Activated naive CD4-positive, alpha-beta T cell treated with anti-CD3 and anti-CD28 coated beads, Interleukin-2, amount 10 ng/mL, durations not matched to agents 7 days and 5 days (primary cell): Measurements from ENCODE around the gene APLN.

ENCODE experiments used
- CTCF ChIA-PET: fragments of 350-600 bp; sonication (Branson Sonifier 250); formaldehyde crosslinking; loops from one replicate; lab custom pipeline; 2021; ENCODE audit warnings: antibody characterized with exemption; lab: Charles Lee
- DNase-seq: peaks from one replicate; pipeline ENCODE4 v3.0.0-alpha.2; 2020
- H3K27ac Mint-ChIP-seq: one replicate; pipeline ENCODE4 v1.8.0; 2021; ENCODE audit warnings: mild to moderate bottlenecking, moderate library complexity, mixed read lengths
- H3K27me3 Mint-ChIP-seq: one replicate; pipeline ENCODE4 v1.8.0; 2021; ENCODE audit warnings: mild to moderate bottlenecking, mixed read lengths
- H3K36me3 Mint-ChIP-seq: one replicate; pipeline ENCODE4 v1.8.0; 2021; ENCODE audit warnings: mixed read lengths
- H3K4me1 Mint-ChIP-seq: one replicate; pipeline ENCODE4 v1.8.0; 2021; ENCODE audit warnings: mixed read lengths
- H3K4me3 Mint-ChIP-seq: one replicate; pipeline ENCODE4 v1.8.0; 2021; ENCODE audit warnings: mild to moderate bottlenecking, moderate library complexity, mixed read lengths
- H3K9me3 Mint-ChIP-seq: one replicate; pipeline ENCODE4 v1.8.0; 2021; ENCODE audit warnings: mixed read lengths

APLN gene

DNA sequence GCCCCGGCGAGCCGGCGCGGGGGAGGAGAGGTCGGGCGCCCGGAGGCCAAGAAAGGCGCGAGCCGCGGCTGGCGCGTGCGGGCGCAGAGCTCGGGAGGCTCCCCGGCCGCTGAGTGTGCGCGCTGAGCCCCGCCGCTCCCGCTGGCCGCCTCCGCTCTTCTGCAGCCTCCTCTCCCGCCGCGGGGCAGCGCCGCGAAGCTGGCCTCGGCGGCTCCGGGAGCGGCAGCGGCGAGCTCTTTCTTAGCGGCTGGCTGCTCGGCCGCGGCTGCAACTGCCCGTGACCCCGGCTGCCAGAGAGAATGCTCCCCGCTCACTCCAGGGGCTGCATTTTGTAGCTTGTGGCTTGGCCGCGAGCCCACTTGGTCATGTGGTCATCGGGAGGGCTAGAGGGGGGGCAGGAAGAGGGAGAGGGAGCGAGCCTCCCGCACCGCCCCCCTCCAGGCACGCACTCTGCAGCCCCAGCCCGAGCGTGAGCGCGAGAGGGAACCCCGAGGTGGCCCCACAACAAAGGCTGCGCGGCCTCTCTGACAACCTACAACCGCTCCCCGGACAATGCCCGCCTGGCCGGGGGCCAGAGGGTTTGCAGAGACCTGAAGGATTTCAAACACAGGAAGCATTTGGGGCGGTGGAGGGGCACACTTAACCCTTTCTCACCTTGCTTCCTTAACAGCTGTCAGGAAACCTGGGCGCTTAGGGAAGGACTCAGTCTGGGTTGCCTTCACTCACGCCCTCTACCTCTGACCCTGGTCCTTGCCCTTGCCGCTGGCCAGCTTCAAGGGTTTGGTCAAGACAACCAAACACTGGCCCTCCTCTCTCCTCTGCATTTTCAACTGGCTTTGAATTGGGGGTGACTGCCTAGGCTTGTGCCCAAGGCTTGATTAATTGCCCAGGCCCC is at the start of gene APLN:
TSS of gene APLN (minus strand) at position 305 of the 895 bp plus-strand sequence. CDS start 326 bp downstream, outside the sequence.
- peaks cover 14% of the 10 kb centered on the region for H3K4me1 Mint-ChIP-seq
- CTCF ChIA-PET, result interaction anchor here (1.0 to 4.2 kb wide), 10 partner anchors 18 to 270 kb away, joined by 3 to 24 read pairs (median 4); no protein-coding TSS in a partner anchor

GRCh38 chrX:129704491-129704890 is 49.7 kb upstream of the APLN start:
- CTCF ChIA-PET, result no interaction called here
- Mint-ChIP-seq H3K27me3 (no peaks in the 10 kb centered on the region), H3K4me1 (no peaks in the 10 kb centered on the region), H3K9me3 (peaks cover 5% of the 10 kb centered on the region), H3K27ac (no peak overlapping the region), H3K36me3 (no peaks in the 10 kb centered on the region), H3K4me3 (no peak overlapping the region)
- DNase-seq, result no peak

More for the DNA sequence above, at the start of gene APLN:
- DNase-seq, result peak; percentile 35
- H3K36me3 Mint-ChIP-seq, result no peaks in the 10 kb centered on the region
- peak within 1 kb of the TSS; percentile 66 for H3K4me3 Mint-ChIP-seq
- H3K27ac Mint-ChIP-seq, result no peak within 1 kb of the TSS
- H3K27me3 Mint-ChIP-seq, result peaks cover 57% of the 10 kb centered on the region
- no peaks in the 10 kb centered on the region for H3K9me3 Mint-ChIP-seq

- Mint-ChIP-seq H3K27me3 (peaks cover 6% of the 10 kb centered on the region), H3K9me3 (no peaks in the 10 kb centered on the region), H3K4me3 (no peak overlapping the region), H3K36me3 (no peaks in the 10 kb centered on the region), H3K4me1 (no peaks in the 10 kb centered on the region), H3K27ac (no peak overlapping the region)
- DNase-seq, result no peak
- CTCF ChIA-PET, result no interaction called here
These were observed 46.9 kb upstream of the APLN start for GRCh38 chrX:129701624-129702069.

DNA sequence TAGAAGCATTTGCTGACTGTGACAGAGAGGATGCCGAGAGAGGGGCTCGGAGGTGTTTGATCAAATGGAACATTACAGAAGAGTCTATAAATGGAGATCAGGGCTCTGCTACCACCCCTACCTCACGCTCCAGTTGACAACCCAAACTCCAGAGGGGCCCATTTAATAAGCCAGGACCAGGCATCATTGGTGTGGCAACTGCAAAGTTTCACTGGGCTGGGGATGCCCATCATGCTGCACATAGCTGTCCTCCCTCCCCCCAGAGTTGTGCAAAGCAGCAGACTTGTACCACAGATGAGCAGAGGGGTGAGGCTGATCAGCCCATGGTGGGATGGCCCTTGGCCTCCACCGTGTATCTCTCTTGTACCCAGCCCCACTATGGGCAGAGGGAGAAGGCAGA is 45.8 kb upstream of the APLN start:
- CTCF ChIA-PET, result interaction anchor here (0.6 kb wide), 1 partner anchor 362 kb away, joined by 3 read pairs; no protein-coding TSS in a partner anchor
- Mint-ChIP-seq H3K4me1 (no peaks in the 10 kb centered on the region), H3K27ac (no peak overlapping the region), H3K36me3 (no peaks in the 10 kb centered on the region), H3K9me3 (no peaks in the 10 kb centered on the region), H3K4me3 (no peak overlapping the region), H3K27me3 (peaks cover 10% of the 10 kb centered on the region)
- no peak for DNase-seq

DNA sequence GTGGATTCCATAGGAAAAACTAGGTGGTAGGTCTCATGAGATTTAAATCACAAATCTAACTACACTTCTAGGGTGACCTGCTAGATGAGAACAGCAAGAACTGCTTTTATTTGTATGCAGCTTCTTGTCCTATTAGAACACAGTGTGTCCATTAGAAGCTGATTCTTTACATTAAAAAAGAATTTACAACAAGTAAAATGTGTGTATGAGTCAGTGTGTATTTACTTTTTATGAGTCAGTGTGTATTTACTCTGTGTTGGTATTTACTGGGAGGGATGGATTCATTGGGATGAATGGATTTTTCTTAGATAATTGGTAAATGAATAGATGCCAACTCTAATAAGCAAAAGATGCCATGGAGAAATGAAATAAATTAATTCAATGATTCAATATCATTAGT is 43.4 kb upstream of the APLN start:
- Mint-ChIP-seq H3K9me3 (no peaks in the 10 kb centered on the region), H3K27me3 (peaks cover 11% of the 10 kb centered on the region), H3K4me1 (no peaks in the 10 kb centered on the region), H3K4me3 (no peak overlapping the region), H3K36me3 (no peaks in the 10 kb centered on the region), H3K27ac (no peak overlapping the region)
- CTCF ChIA-PET, result interaction anchor here (1.0 kb wide), 1 partner anchor 19 kb away, joined by 4 read pairs; no protein-coding TSS in a partner anchor
- no peak for DNase-seq

DNA sequence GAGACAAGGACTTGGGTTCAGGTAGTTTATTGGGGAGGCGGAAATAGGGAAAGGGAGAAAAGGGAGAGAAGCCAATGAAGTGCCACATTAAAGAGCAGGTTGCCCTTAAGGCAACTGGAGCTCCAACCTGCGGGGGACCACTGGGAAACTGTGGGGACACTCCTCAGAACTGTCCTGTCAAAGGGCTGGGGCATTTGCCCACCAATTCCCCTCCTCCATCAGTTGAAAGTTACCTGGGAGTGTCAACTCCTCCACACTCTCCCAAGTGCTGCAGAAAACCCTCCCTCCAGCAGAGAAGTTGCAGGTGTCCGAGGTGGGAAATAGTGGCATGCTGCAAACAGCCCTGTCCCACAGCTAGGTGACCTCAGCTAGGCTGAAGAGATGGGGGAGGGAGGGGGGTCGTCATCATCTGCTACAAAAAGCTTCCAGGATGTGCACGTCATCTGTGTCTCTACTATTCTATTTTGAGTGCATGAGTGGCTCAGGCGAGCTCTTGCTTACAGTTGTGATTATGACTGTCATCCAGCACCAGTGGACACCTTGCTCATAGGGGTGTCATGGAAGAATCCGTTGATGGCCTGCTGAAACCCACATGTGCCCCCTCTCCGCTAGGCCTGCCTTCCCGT is 42.6 kb upstream of the APLN start:
- no peaks in the 10 kb centered on the region for H3K4me1 Mint-ChIP-seq
- H3K27me3 Mint-ChIP-seq, result peaks cover 11% of the 10 kb centered on the region
- H3K27ac Mint-ChIP-seq, result no peak overlapping the region
- no peak for DNase-seq
- H3K36me3 Mint-ChIP-seq, result no peaks in the 10 kb centered on the region
- no peak overlapping the region for H3K4me3 Mint-ChIP-seq
- CTCF ChIA-PET, result interaction anchor here (1.0 kb wide), 1 partner anchor 18 kb away, joined by 4 read pairs; no protein-coding TSS in a partner anchor
- H3K9me3 Mint-ChIP-seq, result no peaks in the 10 kb centered on the region

- no peaks in the 10 kb centered on the region for H3K9me3 Mint-ChIP-seq
- H3K36me3 Mint-ChIP-seq, result no peaks in the 10 kb centered on the region
- H3K27me3 Mint-ChIP-seq, result peaks cover 11% of the 10 kb centered on the region
- no peak for DNase-seq
- CTCF ChIA-PET, result no interaction called here
- H3K27ac Mint-ChIP-seq, result no peak overlapping the region
- H3K4me1 Mint-ChIP-seq, result no peaks in the 10 kb centered on the region
- no peak overlapping the region for H3K4me3 Mint-ChIP-seq
These were observed 41.9 kb upstream of the APLN start for GRCh38 chrX:129696463-129697155.

GRCh38 chrX:129695937-129696336 is 41.2 kb upstream of the APLN start:
- H3K4me1 Mint-ChIP-seq, result no peaks in the 10 kb centered on the region
- H3K27me3 Mint-ChIP-seq, result peaks cover 11% of the 10 kb centered on the region
- no peaks in the 10 kb centered on the region for H3K36me3 Mint-ChIP-seq
- no peak for DNase-seq
- CTCF ChIA-PET, result no interaction called here
- H3K9me3 Mint-ChIP-seq, result no peaks in the 10 kb centered on the region
- H3K27ac Mint-ChIP-seq, result no peak overlapping the region
- no peak overlapping the region for H3K4me3 Mint-ChIP-seq

- H3K9me3 Mint-ChIP-seq, result no peaks in the 10 kb centered on the region
- H3K36me3 Mint-ChIP-seq, result no peaks in the 10 kb centered on the region
- no peak overlapping the region for H3K27ac Mint-ChIP-seq
- no peak for DNase-seq
- H3K27me3 Mint-ChIP-seq, result peaks cover 11% of the 10 kb centered on the region
- H3K4me1 Mint-ChIP-seq, result no peaks in the 10 kb centered on the region
- CTCF ChIA-PET, result no interaction called here
- H3K4me3 Mint-ChIP-seq, result no peak overlapping the region
These were observed 40.8 kb upstream of the APLN start for GRCh38 chrX:129695535-129695934.

DNA sequence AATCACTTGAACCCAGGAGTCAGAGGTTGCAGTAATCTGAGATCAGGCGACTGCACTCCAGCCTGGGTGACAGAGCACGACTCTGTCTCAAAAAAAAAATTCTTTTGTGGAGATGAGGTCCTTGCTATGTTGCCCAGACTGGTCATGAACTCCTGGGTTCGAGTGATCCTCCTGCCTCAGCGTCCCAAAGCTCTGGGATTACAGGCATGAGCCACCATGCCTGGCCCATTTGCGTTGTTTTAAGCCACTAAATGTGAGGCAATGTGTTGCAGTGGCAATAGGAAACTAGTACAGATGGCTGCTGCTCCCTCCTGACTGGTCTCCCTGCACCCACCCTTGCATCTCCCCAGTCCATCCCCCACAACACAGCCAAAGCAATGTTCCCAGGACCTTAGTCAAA is 40.0 kb upstream of the APLN start:
- Mint-ChIP-seq H3K27ac (no peak overlapping the region), H3K4me1 (no peaks in the 10 kb centered on the region), H3K4me3 (no peak overlapping the region), H3K9me3 (no peaks in the 10 kb centered on the region), H3K36me3 (no peaks in the 10 kb centered on the region), H3K27me3 (peaks cover 11% of the 10 kb centered on the region)
- DNase-seq, result no peak
- CTCF ChIA-PET, result no interaction called here

- CTCF ChIA-PET, result no interaction called here
- peaks cover 11% of the 10 kb centered on the region for H3K27me3 Mint-ChIP-seq
- H3K36me3 Mint-ChIP-seq, result no peaks in the 10 kb centered on the region
- H3K4me3 Mint-ChIP-seq, result no peak overlapping the region
- no peak for DNase-seq
- no peaks in the 10 kb centered on the region for H3K4me1 Mint-ChIP-seq
- H3K27ac Mint-ChIP-seq, result no peak overlapping the region
- H3K9me3 Mint-ChIP-seq, result no peaks in the 10 kb centered on the region
These were observed 38.6 kb upstream of the APLN start for GRCh38 chrX:129693354-129693753.

- no peak for DNase-seq
- H3K9me3 Mint-ChIP-seq, result no peaks in the 10 kb centered on the region
- H3K27ac Mint-ChIP-seq, result no peak overlapping the region
- no peaks in the 10 kb centered on the region for H3K27me3 Mint-ChIP-seq
- no peak overlapping the region for H3K4me3 Mint-ChIP-seq
- no peaks in the 10 kb centered on the region for H3K36me3 Mint-ChIP-seq
- H3K4me1 Mint-ChIP-seq, result no peaks in the 10 kb centered on the region
- CTCF ChIA-PET, result no interaction called here
These were observed 35.7 kb upstream of the APLN start for GRCh38 chrX:129690435-129690834.

GRCh38 chrX:129689796-129690195 is 35.0 kb upstream of the APLN start:
- H3K27me3 Mint-ChIP-seq, result no peaks in the 10 kb centered on the region
- H3K27ac Mint-ChIP-seq, result no peak overlapping the region
- H3K9me3 Mint-ChIP-seq, result no peaks in the 10 kb centered on the region
- no peaks in the 10 kb centered on the region for H3K36me3 Mint-ChIP-seq
- H3K4me1 Mint-ChIP-seq, result no peaks in the 10 kb centered on the region
- CTCF ChIA-PET, result interaction anchor here (1.4 kb wide), 1 partner anchor 52 kb away, joined by 3 read pairs; no protein-coding TSS in a partner anchor
- H3K4me3 Mint-ChIP-seq, result no peak overlapping the region
- DNase-seq, result no peak

DNA sequence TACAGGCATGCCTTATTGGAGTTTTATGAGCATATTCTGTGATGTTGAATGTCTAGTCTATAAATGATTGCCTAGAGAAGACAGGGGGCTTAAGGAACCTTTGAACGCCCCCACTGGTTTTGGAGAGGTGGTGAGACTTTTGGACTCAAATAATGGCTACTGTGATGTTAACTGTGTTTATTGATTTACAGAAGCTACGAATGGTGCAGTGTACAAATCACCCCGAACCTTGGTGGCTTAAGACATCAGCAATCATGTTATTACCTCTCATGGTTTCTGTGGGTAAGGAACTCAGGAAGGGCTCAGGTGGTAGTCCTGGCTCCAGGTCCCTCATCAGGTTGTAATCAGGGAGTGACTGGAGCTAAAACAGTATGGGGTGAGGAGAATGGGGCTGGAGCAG is 33.3 kb upstream of the APLN start:
- Mint-ChIP-seq H3K27ac (no peak overlapping the region), H3K27me3 (no peaks in the 10 kb centered on the region), H3K36me3 (no peaks in the 10 kb centered on the region), H3K4me1 (no peaks in the 10 kb centered on the region), H3K4me3 (no peak overlapping the region), H3K9me3 (no peaks in the 10 kb centered on the region)
- no peak for DNase-seq
- CTCF ChIA-PET, result interaction anchor here (0.5 kb wide), 1 partner anchor 175 kb away, joined by 4 read pairs; no protein-coding TSS in a partner anchor
